Measurements from ENCODE around the gene VASH1.

The VASH1 gene

DNA sequence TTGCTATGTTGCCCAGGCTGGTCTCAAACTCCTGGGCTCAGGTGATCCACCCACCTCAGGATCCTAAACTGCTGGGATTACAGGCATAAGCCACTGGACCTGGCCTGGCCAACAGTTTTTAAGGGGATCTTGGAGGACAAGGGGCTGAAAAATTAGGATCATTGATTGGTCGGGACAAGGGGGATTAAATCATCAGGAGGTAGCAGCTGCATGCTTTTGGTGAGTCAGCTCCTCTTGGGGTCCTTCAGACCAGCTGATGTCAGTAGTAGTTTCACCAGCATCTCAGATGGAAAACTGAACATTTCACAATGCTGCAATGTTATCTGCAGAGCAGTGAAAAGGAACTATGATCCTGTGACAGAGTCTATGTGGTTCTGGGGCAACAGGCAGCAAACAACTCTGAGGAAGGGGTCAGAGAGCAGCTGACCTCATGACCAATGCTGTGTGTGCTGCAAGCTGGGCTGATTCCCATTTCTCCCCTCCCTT lies 71.3 kb downstream of the VASH1 start:
- no peak for DNase-seq
